Mucosa of descending colon (tissue), 3 donors: Measurements from ENCODE around the gene SH3BP5. TPM values are rescaled to one million over a fixed set of nuclear protein-coding genes. Genes with fewer than 3 reads are reported as not detected.
A peak's percentile ranks its signal among the peaks of the same experiment; 100 is the strongest.

ENCODE experiments used
- ATAC-seq: fragments of 200-7000 bp; cut with Tn5 transposase; one replicate; pipeline ENCODE4 v1.9.1; 2020; ENCODE audit warnings: mild to moderate bottlenecking, moderate library complexity
- DNase-seq, 3 donors: peaks; one replicate each; pipeline ENCODE4 v3.0.0-alpha.2; 2020
- H3K36me3 ChIP-seq: fragments of 200-600 bp; one replicate; pipeline ENCODE4 v1.8.0; 2021; ENCODE audit warnings: low read depth, mild to moderate bottlenecking
- H3K4me1 ChIP-seq: fragments of 200-600 bp; one replicate; pipeline ENCODE4 v1.8.0; 2021; ENCODE audit warnings: low read depth, mild to moderate bottlenecking
- H3K4me3 ChIP-seq: fragments of 200-600 bp; one replicate; pipeline ENCODE4 v1.8.0; 2021; ENCODE audit warnings: mild to moderate bottlenecking
- H3K9me3 ChIP-seq: fragments of 200-600 bp; one replicate; pipeline ENCODE4 v1.8.0; 2021; ENCODE audit warnings: mild to moderate bottlenecking
- CTCF ChIP-seq: fragments of 200-600 bp; IDR thresholded peaks from one replicate; pipeline ENCODE4 v1.8.0; 2022; ENCODE audit warnings: antibody characterized with exemption, mild to moderate bottlenecking
- intact Hi-C, 2 donors: fragments of 100-400 bp; cut with DNase I in 1 of 2; cut with micrococcal nuclease in 1 of 2; formaldehyde crosslinking; loops; one replicate each; pipeline versions ENCODE4 v1.11.0 to v1.11.1; 2022; cut with DNase I, micrococcal nuclease
- total RNA-seq, 3 donors: library from RNA; stranded (reverse); fragmentation: NEBNext Ultra II Directional in 2 of 3; extraction: Animal tissue kit (Norgen Biotek cat#: 25700) in 2 of 3; gene quantifications; one replicate each; pipeline versions ENCODE4 v1.2.1 to v1.2.4, GENCODE V29; 2021 to 2023
- donor health status: DM: no; HTN: no; CAD: no; lungs with moderate emphysema.
- donor health status: DM: no; HTN: no; CAD: no.
- donor health status: DM: no; HTN: yes; CAD: no.

Gene SH3BP5
- total RNA-seq, 3 donors from 2014 or later: 5.9 to 20.8 (median 10.9) TPM

GRCh38 chr3:15265655-15266509 is 66.5 kb downstream of the SH3BP5 start:
- no peak for TF ChIP-seq CTCF
- no peak for ATAC-seq
- H3K36me3 ChIP-seq: no peaks in the 10 kb centered on the region
- intact Hi-C loops: loop anchor here (5.0 to 10.0 kb wide), 4 partner anchors 66 to 141 kb away; partner anchors contain the start of gene SH3BP5 (in 2 of the 2)
- DNase-seq: no peak
- H3K9me3 ChIP-seq: no peaks in the 10 kb centered on the region
- H3K4me1 ChIP-seq: peaks cover 19% of the 10 kb centered on the region
- no peak overlapping the region for H3K4me3 ChIP-seq

DNA sequence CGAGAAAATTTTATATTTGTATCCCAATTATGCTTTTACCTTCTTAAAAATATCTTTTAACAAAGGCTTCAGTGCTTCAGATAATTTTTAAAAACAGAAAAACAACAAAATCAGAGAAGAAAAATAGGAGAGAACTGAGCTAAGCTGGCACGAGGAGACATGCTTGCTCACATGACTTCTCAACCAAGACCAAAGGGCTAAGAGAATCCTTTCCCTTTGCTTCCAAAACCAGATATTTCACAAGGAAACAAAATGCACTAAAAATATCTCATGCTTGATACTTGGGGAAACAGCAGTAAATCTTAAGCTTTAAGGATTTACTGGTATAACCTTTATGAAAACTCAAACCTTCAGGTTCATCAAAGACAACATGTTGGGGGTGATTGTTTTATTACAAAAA is 67.9 kb downstream of the SH3BP5 start:
- TF ChIP-seq CTCF: no peak
- Histone ChIP-seq H3K4me1 (peaks cover 19% of the 10 kb centered on the region), H3K36me3 (no peaks in the 10 kb centered on the region), H3K9me3 (no peaks in the 10 kb centered on the region), H3K4me3 (no peak overlapping the region)
- DNase-seq: no peak
- no peak for ATAC-seq
- intact Hi-C loops: loop anchor here (10.0 kb wide), 2 partner anchors 70 to 110 kb away; partner anchors contain the start of gene SH3BP5 (in 1 of the 2)

DNA sequence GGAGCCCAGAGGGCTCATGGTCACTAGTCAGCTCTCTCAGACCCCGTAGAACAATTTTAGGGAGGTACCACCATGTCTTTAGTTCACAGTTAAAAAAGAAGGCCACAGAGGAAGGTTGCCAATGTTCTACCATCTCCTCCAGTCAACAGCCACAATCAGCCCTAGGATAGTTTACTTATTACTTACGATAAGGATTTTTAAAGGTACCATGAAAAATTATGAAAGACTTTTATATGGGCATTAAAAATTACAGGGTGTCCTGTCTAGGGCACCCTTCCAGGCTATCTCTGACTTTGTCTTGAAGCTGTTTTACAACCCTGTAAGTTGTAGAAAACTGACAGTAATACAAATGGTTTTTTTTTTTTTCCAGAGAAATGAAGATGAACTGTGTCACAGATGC is 68.5 kb downstream of the SH3BP5 start:
- ATAC-seq: peak; percentile 37
- no peak for TF ChIP-seq CTCF
- H3K4me1 ChIP-seq: peaks cover 19% of the 10 kb centered on the region
- H3K36me3 ChIP-seq: no peaks in the 10 kb centered on the region
- DNase-seq: no peak
- H3K9me3 ChIP-seq: no peaks in the 10 kb centered on the region
- H3K4me3 ChIP-seq: no peak overlapping the region
- intact Hi-C loops: loop anchor here (10.0 kb wide), 2 partner anchors 71 to 111 kb away; partner anchors contain the start of gene SH3BP5 (in 1 of the 2)

DNA sequence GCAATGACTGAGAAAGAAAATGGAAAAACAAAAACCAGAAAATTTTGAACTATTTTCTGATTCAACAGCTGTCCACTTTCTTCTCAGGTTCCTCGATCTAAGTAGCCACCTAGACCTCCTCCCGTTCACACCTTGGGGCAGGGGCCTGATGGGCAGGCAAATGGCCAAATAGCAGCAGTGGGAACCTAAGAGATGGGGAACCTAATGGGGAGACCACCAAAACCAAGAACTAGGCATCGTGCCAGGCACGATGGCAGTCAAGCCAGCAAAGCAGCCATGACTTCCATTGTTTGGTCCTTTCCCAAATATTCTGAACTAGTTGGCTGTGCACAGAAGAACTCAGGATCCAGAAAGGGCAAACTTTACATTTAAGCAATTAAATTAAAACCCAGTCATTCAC is 69.3 kb downstream of the SH3BP5 start:
- H3K4me1 ChIP-seq: peaks cover 17% of the 10 kb centered on the region
- no peak overlapping the region for H3K4me3 ChIP-seq
- no peak for TF ChIP-seq CTCF
- H3K36me3 ChIP-seq: no peaks in the 10 kb centered on the region
- no peak for ATAC-seq
- no peak for DNase-seq
- intact Hi-C loops: loop anchor here (10.0 kb wide), 2 partner anchors 72 to 112 kb away; partner anchors contain the start of gene SH3BP5 (in 1 of the 2)
- H3K9me3 ChIP-seq: no peaks in the 10 kb centered on the region

GRCh38 chr3:15262021-15262420 is 70.4 kb downstream of the SH3BP5 start:
- intact Hi-C loops: loop anchor here (10.0 kb wide), 2 partner anchors 73 to 113 kb away; partner anchors contain the start of gene SH3BP5 (in 1 of the 2)
- Histone ChIP-seq H3K9me3 (no peaks in the 10 kb centered on the region), H3K36me3 (no peaks in the 10 kb centered on the region), H3K4me3 (no peak overlapping the region), H3K4me1 (peaks cover 15% of the 10 kb centered on the region)
- TF ChIP-seq CTCF: no peak
- ATAC-seq (no peak), DNase-seq (no peak)
